D721Med (cell line): ENCODE data around the gene DPYSL4.

Experiments
- DNase-seq: peaks from one replicate; pipeline ENCODE4 v3.0.0; 2011; ENCODE audit warnings: low spot score; ENCODE audit not compliant: insufficient read length
- FAIRE-seq: peaks from 2 replicates; lab custom pipeline; 2011; peaks lifted over from hg19 to GRCh38; lab: Jason Lieb, UNC
- CTCF ChIP-seq: IDR thresholded peaks from 2 replicates; pipeline ENCODE4 v1.5.1; 2012; ENCODE audit warnings: mild to moderate bottlenecking, control low read depth; ENCODE audit not compliant: insufficient read depth; ENCODE audit errors: missing control alignments

DPYSL4 gene

DNA sequence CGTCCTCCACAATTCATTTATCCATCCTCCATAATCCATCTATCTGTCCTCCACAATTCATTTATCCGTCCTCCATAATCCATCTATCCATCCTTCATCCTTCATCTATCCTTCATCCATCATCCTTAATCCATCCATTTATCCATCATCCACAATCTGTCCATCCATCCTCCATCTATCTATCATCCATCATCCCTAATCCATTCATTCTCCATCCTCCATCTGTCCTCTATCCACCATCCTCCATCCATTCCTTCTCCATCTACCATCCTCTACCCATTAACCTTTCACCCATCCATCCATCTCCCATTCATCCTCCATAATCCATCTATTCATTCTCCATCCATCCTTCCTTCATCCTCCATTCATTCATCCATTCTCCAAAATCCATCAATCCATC lies 36.0 kb upstream of the DPYSL4 start:
- FAIRE-seq, result no peak
- no peak for DNase-seq
- TF ChIP-seq CTCF, result no peak

DNA sequence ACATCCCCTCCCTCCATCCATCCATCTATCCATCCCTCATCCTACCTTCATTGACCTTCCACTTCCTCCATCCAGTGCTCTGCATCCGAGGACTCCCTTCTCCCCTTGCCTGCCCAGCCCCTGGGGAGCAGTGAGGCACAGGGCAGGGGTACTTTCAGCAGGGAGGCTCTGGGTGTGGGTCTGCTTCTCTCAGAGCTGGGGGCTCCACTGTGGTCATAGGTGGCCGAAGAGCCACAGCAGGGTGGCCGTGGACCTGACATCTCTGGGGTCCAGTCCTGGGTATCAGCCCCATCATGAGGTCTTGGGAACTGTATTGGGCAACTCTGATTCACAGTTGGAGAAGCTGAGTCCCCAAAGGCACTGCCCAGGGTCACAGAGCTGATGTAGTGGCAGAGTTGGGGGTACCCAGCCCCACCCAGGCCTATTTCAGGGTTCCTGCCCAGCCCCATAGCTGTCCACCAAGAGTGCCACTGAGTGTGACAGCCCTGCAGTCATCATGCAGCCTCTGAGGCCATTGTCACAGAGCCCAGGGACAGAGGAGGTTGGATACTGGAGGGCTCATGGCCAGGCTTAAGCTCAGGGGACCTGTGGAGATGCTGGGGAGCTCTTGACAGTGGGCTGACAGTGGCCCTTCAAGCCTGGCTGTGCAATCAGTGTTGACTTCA lies 35.3 kb upstream of the DPYSL4 start:
- TF ChIP-seq CTCF, result no peak
- DNase-seq, result no peak
- FAIRE-seq, result no peak

GRCh38 chr10:132151951-132152505 lies 34.7 kb upstream of the DPYSL4 start:
- TF ChIP-seq CTCF, result no peak
- DNase-seq (no peak), FAIRE-seq (no peak)

DNA sequence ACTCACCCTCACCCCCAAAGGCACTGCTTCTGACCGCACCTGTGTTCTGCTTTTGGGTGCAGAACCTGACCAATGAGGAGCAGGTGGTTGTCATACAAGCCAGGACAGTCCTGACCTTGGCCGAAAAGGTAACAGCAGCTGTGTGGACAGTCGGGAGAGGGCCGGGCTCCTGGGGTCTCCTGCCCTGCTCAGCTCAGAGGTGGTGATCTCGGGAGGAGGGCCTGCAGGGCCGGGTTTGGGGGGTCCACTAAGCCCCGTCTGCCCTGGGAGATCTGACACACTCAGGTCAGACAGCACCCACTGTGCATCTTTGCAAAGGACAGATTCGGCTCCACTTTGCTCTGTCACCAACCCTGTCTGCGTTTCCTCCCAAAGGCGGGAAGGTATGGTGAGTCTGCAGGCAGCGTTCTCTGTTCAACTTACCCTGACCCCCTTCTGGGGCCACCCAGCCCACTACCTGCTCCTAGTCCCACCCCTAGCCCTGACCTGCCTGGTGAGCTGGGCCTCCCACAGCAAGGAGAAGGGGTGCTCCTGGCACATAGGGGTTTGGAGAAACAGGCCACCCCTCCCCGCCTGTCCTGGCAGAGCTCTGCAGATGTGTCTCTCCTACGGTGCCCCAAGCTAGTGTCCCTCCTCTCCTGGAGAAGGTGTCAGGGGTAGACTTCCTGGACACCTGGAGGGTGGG lies 33.7 kb upstream of the DPYSL4 start:
- no peak for FAIRE-seq
- DNase-seq, result no peak
- TF ChIP-seq CTCF, result no peak

- FAIRE-seq, result no peak
Observed at GRCh38 chr10:132153616-132154217, 33.0 kb upstream of the DPYSL4 start.

DNA sequence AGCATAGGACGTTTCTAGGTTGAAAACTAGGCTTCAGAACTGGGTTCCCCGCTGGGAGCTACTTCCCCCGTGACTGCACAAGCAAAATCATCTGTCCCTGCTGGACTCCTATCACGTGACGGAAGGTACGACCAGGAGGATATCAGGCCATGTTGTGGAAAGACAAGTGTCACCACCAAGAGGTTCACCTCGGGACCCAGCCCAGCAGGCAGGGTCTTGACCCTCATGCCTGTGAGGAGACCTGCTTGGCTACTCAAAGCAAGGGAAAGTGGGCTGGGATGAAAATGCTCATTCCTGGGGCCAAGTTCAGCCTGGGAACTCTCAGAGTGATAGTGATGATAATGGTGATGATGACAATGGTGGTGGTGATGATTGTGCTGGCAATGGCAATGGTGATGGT lies 32.3 kb upstream of the DPYSL4 start:
- FAIRE-seq (no peak), DNase-seq (no peak)
- no peak for TF ChIP-seq CTCF

More at GRCh38 chr10:132153616-132154217, 33.0 kb upstream of the DPYSL4 start:
- TF ChIP-seq CTCF, result no peak
- DNase-seq, result no peak
